KOPT-K1 (cell line): ENCODE results near the gene CASP8AP2.
"Not testable (repeated sequence)": the region's sequence is repeated elsewhere in the genome, so short reads cannot be mapped to it uniquely, and the experiment has no call there.

ENCODE experiments used
- H3K27ac ChIP-seq: fragments of 200-600 bp; sonication (generic); 2 replicates; pipeline ENCODE4 v1.5.1; 2016; ENCODE audit warnings: antibody characterized with exemption, mild to moderate bottlenecking, low read depth, low read length; ENCODE audit not compliant: poor library complexity, severe bottlenecking
- H3K36me3 ChIP-seq: fragments of 200-600 bp; sonication (generic); 2 replicates; pipeline ENCODE4 v1.5.1; 2017; ENCODE audit warnings: antibody characterized with exemption, mild to moderate bottlenecking, low read length, moderate library complexity; ENCODE audit not compliant: insufficient read depth
- H3K9me3 ChIP-seq: fragments of 200-600 bp; sonication (generic); 2 replicates; pipeline ENCODE4 v1.5.1; 2017; ENCODE audit warnings: antibody characterized with exemption, low read length, mild to moderate bottlenecking; ENCODE audit not compliant: insufficient read depth, poor library complexity, severe bottlenecking

CASP8AP2 gene

DNA sequence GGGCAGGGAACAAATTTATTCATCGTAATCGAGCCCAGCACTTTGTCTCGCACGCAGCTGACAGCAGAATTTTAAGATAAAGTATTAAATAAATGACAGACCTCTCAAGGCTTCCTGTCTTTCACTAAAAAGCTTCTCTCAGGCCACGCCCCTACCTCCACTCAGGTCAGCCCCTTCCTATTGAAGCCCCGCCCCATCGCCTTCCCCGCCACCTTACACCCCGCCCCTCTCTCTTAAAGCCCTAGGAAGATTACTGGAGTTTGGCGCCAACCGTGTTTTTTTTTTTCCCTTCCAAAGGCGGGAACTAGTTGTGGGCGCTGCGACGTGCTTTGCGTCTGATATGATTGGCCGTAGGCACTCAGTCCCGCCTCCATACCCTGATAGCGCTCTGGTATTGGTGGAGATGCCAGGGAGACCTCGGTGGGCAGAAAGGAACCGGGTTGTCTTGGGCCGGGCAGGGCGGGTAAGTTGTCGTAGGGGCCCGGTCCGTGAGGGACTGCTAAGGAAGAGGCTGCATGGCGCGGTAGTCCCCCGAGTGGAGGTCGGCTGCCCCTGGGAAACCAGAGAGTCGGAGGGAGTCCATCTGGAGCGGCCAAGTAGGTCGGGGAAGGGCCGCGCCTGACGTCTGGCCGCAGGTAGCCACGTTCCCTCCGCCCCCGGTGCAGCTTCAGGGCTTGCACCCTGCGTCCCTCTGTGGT, at the start of gene CASP8AP2:
CASP8AP2 (plus strand) TSS at position 409 of the 698 bp plus-strand sequence.
- no peaks in the 10 kb centered on the region for H3K9me3 ChIP-seq
- H3K27ac ChIP-seq: peak within 1 kb of the TSS; percentile 81
- peaks cover 37% of the 10 kb centered on the region for H3K36me3 ChIP-seq

GRCh38 chr6:89781070-89782034, 48.3 kb upstream of the CASP8AP2 start:
- Histone ChIP-seq H3K9me3 (peaks cover 8% of the 10 kb centered on the region), H3K27ac (no peak overlapping the region), H3K36me3 (peaks cover 91% of the 10 kb centered on the region)

DNA sequence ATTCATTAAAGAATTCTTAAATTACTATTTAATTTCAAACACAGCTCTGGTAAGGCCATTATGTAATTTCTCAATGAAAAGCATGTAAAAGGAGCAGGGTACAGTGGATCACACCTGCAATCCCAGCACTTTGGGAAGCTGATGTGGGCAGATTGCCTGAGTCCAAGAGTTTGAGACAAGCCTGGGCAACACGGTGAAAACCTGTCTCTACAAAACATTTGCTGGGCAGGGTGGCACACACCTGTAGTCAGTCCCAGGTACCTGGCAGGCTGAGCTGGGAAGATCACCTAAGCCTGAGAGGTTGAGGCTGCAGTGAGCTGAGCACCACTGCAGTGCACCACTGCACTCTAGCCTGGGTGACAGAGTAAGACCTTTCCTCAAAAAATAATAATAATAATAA, 47.5 kb upstream of the CASP8AP2 start:
- Histone ChIP-seq H3K9me3 (peaks cover 8% of the 10 kb centered on the region), H3K36me3 (peaks cover 91% of the 10 kb centered on the region), H3K27ac (no peak overlapping the region)

- peaks cover 94% of the 10 kb centered on the region for H3K36me3 ChIP-seq
- not testable (repeated sequence) for H3K9me3 ChIP-seq, H3K27ac ChIP-seq
Observed at GRCh38 chr6:89783293-89783692, 46.4 kb upstream of the CASP8AP2 start.

- Histone ChIP-seq H3K9me3 (peaks cover 8% of the 10 kb centered on the region), H3K27ac (no peak overlapping the region), H3K36me3 (peaks cover 98% of the 10 kb centered on the region)
Observed at GRCh38 chr6:89784838-89785237, 44.8 kb upstream of the CASP8AP2 start.

DNA sequence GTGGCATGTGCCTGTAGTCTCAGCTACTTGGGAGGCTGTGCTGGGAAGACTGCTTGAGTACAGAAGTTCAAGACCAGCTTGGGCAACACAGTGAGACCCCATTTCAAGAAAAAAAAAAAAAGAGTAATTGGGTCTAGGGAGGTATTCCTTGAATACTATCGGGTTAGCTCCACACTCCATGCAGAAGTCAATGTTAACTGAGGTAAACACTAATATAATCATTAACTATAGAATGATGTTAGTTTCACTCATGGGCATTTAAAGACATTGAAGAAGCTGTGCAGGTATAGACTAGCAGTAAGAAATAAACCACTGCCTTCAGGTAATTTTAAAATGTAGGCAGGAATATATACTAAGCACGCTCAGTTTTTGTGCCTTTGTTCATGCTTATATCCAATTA, 42.7 kb upstream of the CASP8AP2 start:
- Histone ChIP-seq H3K27ac (no peak overlapping the region), H3K9me3 (peaks cover 8% of the 10 kb centered on the region), H3K36me3 (peaks cover 98% of the 10 kb centered on the region)

DNA sequence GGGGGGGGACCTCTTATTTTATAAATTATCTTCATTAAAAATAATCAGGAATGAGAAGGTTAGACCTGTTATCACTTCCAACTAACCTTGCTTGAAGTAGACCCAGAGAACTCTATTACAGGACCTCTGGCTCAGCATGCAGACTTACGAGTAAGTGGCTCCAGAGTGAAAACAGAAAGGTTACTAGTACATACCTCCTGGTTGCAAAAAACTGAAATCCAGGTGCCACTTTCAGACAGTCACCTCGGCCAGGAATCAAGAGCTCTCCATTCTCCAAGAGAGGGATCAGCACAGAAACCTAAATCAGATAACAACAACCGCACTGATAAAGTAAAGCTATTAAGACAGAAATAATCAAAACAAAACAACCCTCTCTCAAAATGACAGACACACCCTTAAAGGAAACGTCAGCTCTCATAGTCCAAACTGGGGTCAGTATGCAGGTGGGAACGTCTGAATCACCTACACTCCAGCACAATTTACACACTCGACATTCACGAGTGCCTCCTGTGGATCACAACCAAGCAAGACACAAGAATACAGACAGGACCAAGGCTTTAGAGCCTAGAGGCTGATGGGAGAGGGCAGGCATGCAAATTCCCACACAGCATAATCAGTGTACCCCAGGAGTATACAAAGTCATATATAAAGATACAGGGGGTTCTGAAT, 41.9 kb upstream of the CASP8AP2 start:
- Histone ChIP-seq H3K36me3 (peaks cover 98% of the 10 kb centered on the region), H3K27ac (no peak overlapping the region), H3K9me3 (peaks cover 8% of the 10 kb centered on the region)

GRCh38 chr6:89789980-89790379, 39.7 kb upstream of the CASP8AP2 start:
- no peaks in the 10 kb centered on the region for H3K9me3 ChIP-seq
- H3K27ac ChIP-seq: no peak overlapping the region
- H3K36me3 ChIP-seq: peaks cover 91% of the 10 kb centered on the region

DNA sequence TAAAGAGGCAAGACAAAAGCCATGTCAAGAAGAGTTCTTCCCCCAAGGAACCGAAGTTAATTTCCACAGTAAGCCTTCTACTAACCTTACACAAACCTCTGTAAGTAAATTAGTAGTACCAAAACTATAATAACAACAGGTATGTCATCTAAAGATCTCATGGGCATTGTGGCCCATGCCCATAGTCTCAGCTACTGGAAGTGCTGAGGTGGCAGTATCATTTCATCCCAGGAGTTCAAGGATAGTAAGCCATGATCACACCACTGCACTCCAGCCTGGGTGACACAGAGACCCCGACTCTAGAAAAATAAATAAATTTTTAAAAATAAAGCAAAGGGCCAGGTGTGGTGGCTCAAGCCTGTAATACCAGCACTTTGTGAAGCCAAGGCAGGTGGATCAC, 39.3 kb upstream of the CASP8AP2 start:
- Histone ChIP-seq H3K9me3 (no peaks in the 10 kb centered on the region), H3K36me3 (peaks cover 91% of the 10 kb centered on the region), H3K27ac (no peak overlapping the region)

GRCh38 chr6:89792881-89793280, 36.8 kb upstream of the CASP8AP2 start:
- H3K27ac ChIP-seq: no peak overlapping the region
- no peaks in the 10 kb centered on the region for H3K9me3 ChIP-seq
- peaks cover 80% of the 10 kb centered on the region for H3K36me3 ChIP-seq

- Histone ChIP-seq H3K36me3 (peaks cover 75% of the 10 kb centered on the region), H3K27ac (no peak overlapping the region), H3K9me3 (no peaks in the 10 kb centered on the region)
Observed at GRCh38 chr6:89793586-89793985, 36.1 kb upstream of the CASP8AP2 start.

DNA sequence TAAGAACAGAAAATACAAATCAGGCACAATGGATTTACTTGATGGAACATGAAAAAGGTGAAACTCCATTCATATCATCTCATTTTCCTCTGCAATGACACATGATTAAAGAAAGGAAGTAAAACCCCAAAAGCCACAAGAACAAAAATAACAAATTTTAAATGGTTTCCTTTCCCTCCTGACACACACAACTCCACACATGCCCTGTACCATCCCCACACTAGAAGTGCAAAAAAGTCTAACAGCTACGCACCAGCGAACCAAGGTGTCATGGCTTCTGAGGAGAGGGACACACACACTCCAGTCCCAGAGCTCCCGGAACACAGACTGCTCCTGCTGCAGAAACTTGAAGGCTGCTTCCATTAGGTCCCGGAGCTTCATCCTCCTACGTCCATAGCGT, 35.4 kb upstream of the CASP8AP2 start:
- Histone ChIP-seq H3K27ac (peak overlapping the region; percentile 22), H3K9me3 (no peaks in the 10 kb centered on the region), H3K36me3 (peaks cover 75% of the 10 kb centered on the region)

GRCh38 chr6:89797317-89797716, 32.4 kb upstream of the CASP8AP2 start:
- peaks cover 75% of the 10 kb centered on the region for H3K36me3 ChIP-seq

GRCh38 chr6:89799096-89799495, 30.6 kb upstream of the CASP8AP2 start:
- Histone ChIP-seq H3K9me3 (no peaks in the 10 kb centered on the region), H3K27ac (no peak overlapping the region), H3K36me3 (peaks cover 68% of the 10 kb centered on the region)

More at GRCh38 chr6:89797317-89797716, 32.4 kb upstream of the CASP8AP2 start:
- no peaks in the 10 kb centered on the region for H3K9me3 ChIP-seq
- H3K27ac ChIP-seq: no peak overlapping the region

DNA sequence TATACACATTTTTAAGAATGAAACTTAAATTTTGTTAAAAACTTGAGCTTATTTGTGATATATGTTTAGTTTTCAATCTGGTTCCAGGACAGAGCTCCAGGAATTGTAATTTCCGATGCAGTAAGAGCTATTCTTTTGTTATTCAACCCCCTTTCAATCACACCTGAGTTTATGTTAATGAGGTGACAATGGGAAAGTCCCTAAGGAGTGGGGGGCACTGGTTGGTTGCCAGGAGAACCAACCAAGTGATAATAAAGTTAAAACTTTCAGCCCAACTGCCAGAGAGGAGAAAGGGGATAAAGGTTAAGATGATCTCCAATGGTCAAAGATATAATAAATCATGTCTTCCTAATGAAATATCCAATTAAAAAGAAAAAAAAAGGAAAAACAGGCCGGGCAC, 29.9 kb upstream of the CASP8AP2 start:
- H3K9me3 ChIP-seq: no peaks in the 10 kb centered on the region
- H3K27ac ChIP-seq: no peak overlapping the region
- H3K36me3 ChIP-seq: peaks cover 68% of the 10 kb centered on the region
